ENCODE measurements around the gene PPP1R9A.

Gene PPP1R9A

DNA sequence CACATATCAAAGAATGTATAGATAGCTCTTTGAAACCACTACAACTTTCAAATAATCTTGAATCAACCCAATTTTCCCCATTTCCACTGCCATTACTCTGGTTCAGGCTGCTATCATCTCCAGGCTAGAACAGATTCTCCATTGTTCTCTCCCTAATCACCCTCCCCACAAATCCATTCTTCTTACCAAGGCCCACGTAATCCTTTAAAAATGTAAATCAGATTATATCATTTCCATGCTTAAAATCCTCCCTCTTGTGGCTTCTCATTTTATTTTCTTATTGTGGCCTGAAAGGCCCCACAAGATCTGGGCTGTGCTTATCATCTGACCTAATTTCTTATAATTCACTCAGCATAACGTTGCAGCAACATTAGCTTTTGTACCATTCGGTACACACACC lies 420.0 kb downstream of the PPP1R9A start:
- DNase-seq, result no peak

DNA sequence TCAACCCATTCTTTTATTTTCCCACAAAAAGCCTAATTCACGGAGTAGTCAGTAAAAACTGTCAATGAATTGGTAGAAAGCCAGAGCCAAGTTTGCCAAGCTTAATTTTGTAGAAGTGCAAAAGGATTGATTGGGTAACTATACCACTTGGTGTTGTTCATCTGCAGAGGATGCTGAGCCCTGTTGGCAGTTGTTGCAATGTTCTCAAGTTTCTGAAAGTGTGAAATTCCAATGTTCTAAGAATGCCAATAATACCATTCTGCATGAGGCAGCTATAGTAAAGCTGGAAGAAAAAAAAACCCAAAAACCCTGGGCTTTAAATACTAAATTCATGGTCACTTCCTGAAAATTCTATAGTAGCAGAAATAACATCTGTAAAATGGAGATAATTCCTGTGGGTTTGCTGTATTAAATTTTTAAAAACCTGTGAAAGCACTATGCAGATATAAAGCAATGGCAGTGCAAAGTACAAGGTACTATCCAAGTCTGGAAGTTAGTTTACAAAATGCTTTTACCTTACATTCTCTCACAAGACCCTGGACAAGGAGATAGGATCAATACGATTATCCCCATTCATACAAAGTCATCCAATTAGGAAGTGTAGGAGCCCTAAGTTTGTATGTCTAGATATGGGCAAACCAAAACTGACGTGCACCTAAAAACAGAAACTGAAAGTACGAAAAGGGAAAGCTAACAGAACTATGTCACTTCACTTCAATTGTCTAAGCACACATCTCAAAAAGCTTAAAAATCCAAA lies 423.0 kb downstream of the PPP1R9A start:
- DNase-seq, result peak; percentile 44

GRCh38 chr7:95330961-95331337 lies 423.6 kb downstream of the PPP1R9A start:
- DNase-seq, result peak; percentile 2

DNA sequence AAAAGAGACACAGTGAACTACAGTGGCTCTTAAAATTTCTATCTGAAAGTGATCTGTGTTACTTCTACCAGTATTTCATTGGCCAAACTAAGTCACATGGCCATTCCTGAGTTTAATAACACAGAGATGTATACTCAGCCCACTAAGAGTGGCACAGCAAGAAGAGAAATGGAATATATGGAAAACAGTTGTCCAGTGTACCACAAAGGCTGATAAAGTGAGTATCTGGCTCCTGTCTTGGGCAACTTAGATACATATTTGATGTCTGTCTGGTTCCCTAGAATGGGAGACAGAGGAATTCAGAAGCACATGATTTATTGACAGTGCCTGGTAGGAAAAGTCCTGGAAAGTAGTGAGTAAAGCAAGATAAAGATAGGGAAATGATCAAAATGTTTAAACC lies 427.1 kb downstream of the PPP1R9A start:
- DNase-seq, result no peak

DNA sequence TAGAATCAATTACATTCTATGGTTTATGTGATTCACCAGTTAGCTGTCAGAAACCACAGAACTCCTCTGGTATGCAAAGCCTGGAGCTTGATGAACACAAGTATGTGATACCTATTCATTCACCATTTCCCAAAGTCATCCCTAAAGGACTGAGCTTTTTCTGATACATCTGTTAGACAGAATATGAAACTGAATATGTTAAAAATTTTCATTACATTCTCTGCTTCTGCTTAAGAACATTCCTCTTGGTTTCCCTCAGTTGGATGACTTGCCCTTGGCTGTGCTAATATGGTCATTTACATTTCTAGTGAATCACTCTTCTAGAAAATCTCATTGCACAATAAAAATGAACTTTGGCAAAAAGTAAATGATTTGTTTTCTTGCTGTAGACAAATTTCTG lies 427.7 kb downstream of the PPP1R9A start:
- no peak for DNase-seq

GRCh38 chr7:95338832-95339231 lies 431.4 kb downstream of the PPP1R9A start:
- DNase-seq, result no peak

GRCh38 chr7:95340491-95340890 lies 433.1 kb downstream of the PPP1R9A start:
- no peak for DNase-seq

DNA sequence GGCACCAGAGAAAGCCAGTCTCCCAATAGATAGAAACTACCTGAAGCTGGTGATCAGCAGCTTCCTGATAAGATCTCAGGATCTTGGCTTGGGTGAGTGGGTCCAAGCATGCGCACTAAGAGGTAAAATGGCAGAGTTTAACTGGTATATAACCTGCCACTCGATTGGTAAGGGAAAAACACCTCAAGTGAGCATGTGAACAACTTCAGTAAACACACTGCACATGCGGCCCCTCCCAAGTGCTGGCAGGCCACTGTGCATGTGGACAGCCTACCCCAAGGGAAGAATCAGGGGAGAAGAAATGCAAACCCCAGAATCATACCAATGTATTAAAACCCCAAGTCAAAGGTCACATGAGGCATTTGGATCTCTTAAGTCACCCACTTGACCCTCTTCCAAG lies 434.6 kb downstream of the PPP1R9A start:
- DNase-seq, result no peak

- no peak for DNase-seq
Measured at GRCh38 chr7:95342642-95343307, 435.4 kb downstream of the PPP1R9A start.

All from CD4-positive, alpha-beta T cell treated with Interleukin-10 for 1 hour (primary cell).